Tibial nerve (tissue), 3 donors: Measurements from ENCODE around the gene RAB26.

ENCODE experiments used
- CTCF ChIP-seq, 5 experiments: fragments of 200-600 bp in 3 of 5; fragments of 450-650 bp in 2 of 5; sonication (generic) in 3 of 5; IDR thresholded peaks; one replicate each; pipeline ENCODE4 v1.5.1; 2016 to 2019; ENCODE audit warnings: antibody characterized with exemption in 5 of 5, mild to moderate bottlenecking in 3 of 5, moderate library complexity in 2 of 5
- POLR2A ChIP-seq, 2 donors: fragments of 450-650 bp; IDR thresholded peaks; one replicate each; pipeline ENCODE4 v1.6.1; 2017; ENCODE audit warnings: antibody characterized with exemption in 2 of 2, mild to moderate bottlenecking in 2 of 2, moderate library complexity in 2 of 2

GRCh38 chr16:2172688-2173335, 24.4 kb downstream of the RAB26 start:
- TF ChIP-seq CTCF (IDR thresholded peaks at IDR 0.05) (no peak), POLR2A (IDR thresholded peaks at IDR 0.05) (no peak)
